CD14-positive monocyte (primary cell): ENCODE results near the gene CYFIP2. TPM values are rescaled to one million over a fixed set of nuclear protein-coding genes. Genes with fewer than 3 reads are reported as not detected.

Source experiments
- DNase-seq, 3 donors: peaks; one replicate each; pipeline ENCODE4 v3.0.0-alpha.2; 2011 to 2022
- H2AFZ ChIP-seq: 2 replicates; pipeline ENCODE4 v1.6.0; 2012; ENCODE audit warnings: mild to moderate bottlenecking, low read depth, low read length, inconsistent platforms; ENCODE audit not compliant: insufficient read depth, poor library complexity, severe bottlenecking
- H3K27ac ChIP-seq, 2 donors: 1 replicate in 1 of 2; 2 replicates in 1 of 2; pipeline ENCODE4 v1.5.1; 2012 to 2013; ENCODE audit warnings: low read length in 2 of 2, control low read depth in 1 of 2, inconsistent platforms in 1 of 2, low read depth in 1 of 2, mild to moderate bottlenecking in 1 of 2
- H3K27me3 ChIP-seq, 2 donors: one replicate each; pipeline versions ENCODE4 v1.6.0 to v1.6.1; 2011 to 2013; ENCODE audit warnings: low read length in 2 of 2; ENCODE audit not compliant: control insufficient read depth in 2 of 2, insufficient read depth in 2 of 2
- H3K36me3 ChIP-seq, 2 donors: replicated peaks in 1 of 2; 1 replicate in 1 of 2; 2 replicates in 1 of 2; pipeline versions ENCODE4 v1.5.1 to v1.6.1; 2012 to 2013; ENCODE audit warnings: low read length in 2 of 2, control low read depth in 1 of 2, inconsistent platforms in 1 of 2, mild to moderate bottlenecking in 1 of 2; ENCODE audit not compliant: insufficient read depth in 2 of 2, control insufficient read depth in 1 of 2
- H3K4me1 ChIP-seq, 2 donors: 1 replicate in 1 of 2; 2 replicates in 1 of 2; pipeline versions ENCODE4 v1.5.1 to v1.6.1; 2012 to 2013; ENCODE audit warnings: low read length in 2 of 2, control low read depth in 1 of 2, inconsistent platforms in 1 of 2, mild to moderate bottlenecking in 1 of 2, moderate library complexity in 1 of 2; ENCODE audit not compliant: insufficient read depth in 2 of 2, control insufficient read depth in 1 of 2
- H3K4me2 ChIP-seq: replicated peaks from 2 replicates; pipeline ENCODE3; 2012; ENCODE audit warnings: low read length, moderate library complexity, mild to moderate bottlenecking; ENCODE audit not compliant: poor library complexity, severe bottlenecking; ENCODE audit errors: extremely low read depth
- H3K4me3 ChIP-seq, 3 experiments: fragments of 200-600 bp in 1 of 3; sonication (generic) in 1 of 3; replicated peaks in 1 of 3; 1 replicate in 2 of 3; 2 replicates in 1 of 3; pipeline ENCODE4 v1.5.1; 2011 to 2013; ENCODE audit warnings: low read length in 3 of 3, mild to moderate bottlenecking in 3 of 3, control low read depth in 2 of 3, low read depth in 2 of 3, inconsistent platforms in 1 of 3, moderate library complexity in 1 of 3
- H3K79me2 ChIP-seq: 2 replicates; pipeline ENCODE4 v1.6.0; 2012; ENCODE audit warnings: mild to moderate bottlenecking, control low read depth, inconsistent platforms, low read length, moderate library complexity; ENCODE audit not compliant: insufficient read depth
- H3K9ac ChIP-seq: 2 replicates; pipeline ENCODE4 v1.6.0; 2017; ENCODE audit warnings: low read length, mild to moderate bottlenecking; ENCODE audit not compliant: insufficient read depth, poor library complexity, severe bottlenecking
- H3K9me3 ChIP-seq, 2 donors: replicated peaks in 1 of 2; 1 replicate in 1 of 2; 2 replicates in 1 of 2; pipeline versions ENCODE4 v1.5.1 to v1.6.1; 2012 to 2013; ENCODE audit warnings: low read length in 2 of 2, control low read depth in 1 of 2; ENCODE audit not compliant: control insufficient read depth in 1 of 2, insufficient read depth in 1 of 2
- H4K20me1 ChIP-seq: 2 replicates; pipeline ENCODE4 v1.6.0; 2012; ENCODE audit warnings: mild to moderate bottlenecking, low read length, control low read depth, moderate library complexity; ENCODE audit not compliant: insufficient read depth
- H3K27ac Mint-ChIP-seq, 7 donors: one replicate each; pipeline ENCODE4 v1.8.0; 2020; ENCODE audit warnings: mild to moderate bottlenecking in 7 of 7, mixed read lengths in 7 of 7, moderate library complexity in 6 of 7, inconsistent platforms in 2 of 7
- H3K27me3 Mint-ChIP-seq, 3 donors: one replicate each; pipeline ENCODE4 v1.8.0; 2021 to 2022; ENCODE audit warnings: low read depth in 3 of 3, mild to moderate bottlenecking in 3 of 3, mixed read lengths in 3 of 3, moderate library complexity in 3 of 3, inconsistent platforms in 1 of 3
- H3K36me3 Mint-ChIP-seq, 2 donors: one replicate each; pipeline ENCODE4 v1.8.0; 2020; ENCODE audit warnings: mixed read lengths in 2 of 2, inconsistent platforms in 1 of 2, mild to moderate bottlenecking in 1 of 2
- H3K4me1 Mint-ChIP-seq: one replicate; pipeline ENCODE4 v1.8.0; 2020; ENCODE audit warnings: mild to moderate bottlenecking, mixed read lengths
- H3K4me3 Mint-ChIP-seq, 2 donors: one replicate each; pipeline ENCODE4 v1.8.0; 2020; ENCODE audit warnings: mild to moderate bottlenecking in 2 of 2, mixed read lengths in 2 of 2, moderate library complexity in 1 of 2
- H3K9me3 Mint-ChIP-seq, 7 donors: one replicate each; pipeline ENCODE4 v1.8.0; 2020 to 2022; ENCODE audit warnings: mixed read lengths in 7 of 7, mild to moderate bottlenecking in 6 of 7, moderate library complexity in 6 of 7, inconsistent platforms in 2 of 7
- CTCF ChIP-seq: fragments of 200-600 bp; IDR thresholded peaks from one replicate; pipeline ENCODE4 v1.8.0; 2022; ENCODE audit warnings: antibody characterized with exemption, mild to moderate bottlenecking
- WGBS: methylation state at CpG from one replicate; pipeline ENCODE4 v1.1.5; 2013; ENCODE audit warnings: missing lambda C conversion rate; ENCODE audit not compliant: insufficient coverage; 5-methylcytosine and 5-hydroxymethylcytosine counted together
- intact Hi-C, 2 donors: fragments of 100-400 bp; cut with micrococcal nuclease; formaldehyde crosslinking; loops; one replicate each; pipeline versions ENCODE4 v1.15.0 to v1.15.1; 2023
- polyA plus RNA-seq, 3 donors: library from polyadenylated mRNA; depleted of rRNA in 1 of 3; unstranded in 2 of 3; stranded (reverse) in 1 of 3; fragments of 300-500 nt in 2 of 3; fragments of >200 nt in 1 of 3; fragmentation: Illumina TruSeq in 2 of 3; gene quantifications; 1 replicate in 2 of 3; 2 replicates in 1 of 3; pipeline ENCODE4 v1.2.3, GENCODE V29; 2012 to 2021

The CYFIP2 gene
- polyA plus RNA-seq, 3 donors, result 33.6 to 45.6 (median 36.0) TPM

- Histone ChIP-seq H3K79me2 (no peaks in the 10 kb centered on the region), H3K4me1 (no peaks in the 10 kb centered on the region), H3K4me3 (no peak overlapping the region), H3K4me2 (no peak overlapping the region), H4K20me1 (no peaks in the 10 kb centered on the region), H3K27ac (no peak overlapping the region), H2AFZ (no peak overlapping the region), H3K9ac (no peak overlapping the region), H3K9me3 (peaks cover 0 to 4% of the 10 kb centered on the region in 2 donors), H3K36me3 (peaks cover 0 to 8% of the 10 kb centered on the region in 2 donors), H3K27me3 (no peaks in the 10 kb centered on the region)
- Mint-ChIP-seq H3K27me3 (no peaks in the 10 kb centered on the region), H3K36me3 (peaks cover 2% of the 10 kb centered on the region in 2 donors), H3K27ac (no peak overlapping the region), H3K9me3 (peaks cover 5 to 18% (median 9%) of the 10 kb centered on the region in 7 donors), H3K4me3 (no peak overlapping the region), H3K4me1 (no peaks in the 10 kb centered on the region)
- TF ChIP-seq CTCF, result no peak
- intact Hi-C loops, result no loop called here
- no peak for DNase-seq
Observed at GRCh38 chr5:157398305-157398704, 132.4 kb downstream of the CYFIP2 start.

GRCh38 chr5:157400741-157401495 lies 135.0 kb downstream of the CYFIP2 start:
- H2AFZ ChIP-seq, result no peak overlapping the region
- DNase-seq, result no peak
- WGBS, result 97% methylated on average over 3 of the region's 5 CpGs
- peaks cover 3 to 28% (median 17%) of the 10 kb centered on the region in 7 donors for H3K9me3 Mint-ChIP-seq
- H3K27me3 Mint-ChIP-seq, result no peaks in the 10 kb centered on the region
- TF ChIP-seq CTCF, result no peak
- H3K27ac ChIP-seq, result no peak overlapping the region
- no peaks in the 10 kb centered on the region for H3K27me3 ChIP-seq
- intact Hi-C loops, result no loop called here
- H3K4me3 Mint-ChIP-seq, result no peak overlapping the region
- H3K4me1 ChIP-seq, result no peaks in the 10 kb centered on the region
- no peak overlapping the region for H3K4me2 ChIP-seq
- no peaks in the 10 kb centered on the region for H3K36me3 ChIP-seq
- H3K79me2 ChIP-seq, result no peaks in the 10 kb centered on the region
- peaks cover 0 to 4% of the 10 kb centered on the region in 2 donors for H3K9me3 ChIP-seq
- no peaks in the 10 kb centered on the region for H3K36me3 Mint-ChIP-seq
- H3K27ac Mint-ChIP-seq, result no peak overlapping the region
- H3K4me3 ChIP-seq, result no peak overlapping the region
- no peaks in the 10 kb centered on the region for H4K20me1 ChIP-seq
- no peaks in the 10 kb centered on the region for H3K4me1 Mint-ChIP-seq
- no peak overlapping the region for H3K9ac ChIP-seq
